ENCODE data around the gene POLR2C.

POLR2C gene

GRCh38 chr16:57516773-57517172, 54.3 kb downstream of the POLR2C start:
- no peaks in the 10 kb centered on the region for H3K9me3 ChIP-seq (ENCODE audit: control insufficient read depth, insufficient read depth, low read depth, low read length)
- no peak overlapping the region for H3K4me3 ChIP-seq (ENCODE audit: low read depth, low read length)
- H3K36me3 ChIP-seq (ENCODE audit: control insufficient read depth, insufficient read depth, low read length) = no peaks in the 10 kb centered on the region
- no peaks in the 10 kb centered on the region for H3K27me3 ChIP-seq (ENCODE audit: control insufficient read depth, insufficient read depth, low read length)
- H3K9ac ChIP-seq (ENCODE audit: low read length) = no peak overlapping the region
- peaks cover 18% of the 10 kb centered on the region; the same call in 1 of the 2 replicates for H3K4me1 ChIP-seq (ENCODE audit: control insufficient read depth, insufficient read depth, low read length)
- no peak overlapping the region for H3K27ac ChIP-seq (ENCODE audit: low read depth, low read length)

- Histone ChIP-seq H3K4me3 (ENCODE audit: low read depth, low read length) (no peak overlapping the region), H3K27me3 (ENCODE audit: control insufficient read depth, insufficient read depth, low read length) (no peaks in the 10 kb centered on the region), H3K36me3 (ENCODE audit: control insufficient read depth, insufficient read depth, low read length) (no peaks in the 10 kb centered on the region), H3K4me1 (ENCODE audit: control insufficient read depth, insufficient read depth, low read length) (peaks cover 18% of the 10 kb centered on the region; the same call in 1 of the 2 replicates), H3K9ac (ENCODE audit: low read length) (no peak overlapping the region), H3K9me3 (ENCODE audit: control insufficient read depth, insufficient read depth, low read depth, low read length) (no peaks in the 10 kb centered on the region), H3K27ac (ENCODE audit: low read depth, low read length) (no peak overlapping the region)
Observed at GRCh38 chr16:57517397-57518367, 55.2 kb downstream of the POLR2C start.

GRCh38 chr16:57518520-57518919, 56.0 kb downstream of the POLR2C start:
- Histone ChIP-seq H3K4me3 (ENCODE audit: low read depth, low read length) (no peak overlapping the region), H3K9ac (ENCODE audit: low read length) (no peak overlapping the region), H3K9me3 (ENCODE audit: control insufficient read depth, insufficient read depth, low read depth, low read length) (no peaks in the 10 kb centered on the region), H3K27me3 (ENCODE audit: control insufficient read depth, insufficient read depth, low read length) (no peaks in the 10 kb centered on the region), H3K4me1 (ENCODE audit: control insufficient read depth, insufficient read depth, low read length) (peaks cover 14% of the 10 kb centered on the region; the same call in 1 of the 2 replicates), H3K36me3 (ENCODE audit: control insufficient read depth, insufficient read depth, low read length) (no peaks in the 10 kb centered on the region), H3K27ac (ENCODE audit: low read depth, low read length) (no peak overlapping the region)

GRCh38 chr16:57518922-57519321, 56.4 kb downstream of the POLR2C start:
- no peaks in the 10 kb centered on the region for H3K9me3 ChIP-seq (ENCODE audit: control insufficient read depth, insufficient read depth, low read depth, low read length)
- no peaks in the 10 kb centered on the region for H3K27me3 ChIP-seq (ENCODE audit: control insufficient read depth, insufficient read depth, low read length)
- H3K4me1 ChIP-seq (ENCODE audit: control insufficient read depth, insufficient read depth, low read length) = peaks cover 14% of the 10 kb centered on the region; the same call in 1 of the 2 replicates
- H3K27ac ChIP-seq (ENCODE audit: low read depth, low read length) = no peak overlapping the region
- H3K4me3 ChIP-seq (ENCODE audit: low read depth, low read length) = no peak overlapping the region
- H3K36me3 ChIP-seq (ENCODE audit: control insufficient read depth, insufficient read depth, low read length) = no peaks in the 10 kb centered on the region
- H3K9ac ChIP-seq (ENCODE audit: low read length) = no peak overlapping the region

- Histone ChIP-seq H3K9me3 (ENCODE audit: control insufficient read depth, insufficient read depth, low read depth, low read length) (no peaks in the 10 kb centered on the region), H3K36me3 (ENCODE audit: control insufficient read depth, insufficient read depth, low read length) (no peaks in the 10 kb centered on the region), H3K4me1 (ENCODE audit: control insufficient read depth, insufficient read depth, low read length) (peaks cover 8% of the 10 kb centered on the region; the same call in 1 of the 2 replicates), H3K27me3 (ENCODE audit: control insufficient read depth, insufficient read depth, low read length) (no peaks in the 10 kb centered on the region), H3K9ac (ENCODE audit: low read length) (no peak overlapping the region), H3K27ac (ENCODE audit: low read depth, low read length) (no peak overlapping the region), H3K4me3 (ENCODE audit: low read depth, low read length) (no peak overlapping the region)
Observed at GRCh38 chr16:57519796-57520360, 57.4 kb downstream of the POLR2C start.
